Subcutaneous abdominal adipose tissue (tissue), 5 donors: ENCODE data around the gene MAPKAP1.

ENCODE experiments used
- H3K27ac ChIP-seq: one replicate; pipeline ENCODE4 v1.7.0; 2013; ENCODE audit warnings: low read depth, mild to moderate bottlenecking, inconsistent platforms, low read length, moderate library complexity
- H3K27me3 ChIP-seq, 5 donors: one replicate each; pipeline ENCODE4 v1.7.0; 2013; ENCODE audit warnings: low read length in 5 of 5, inconsistent platforms in 1 of 5; ENCODE audit not compliant: control insufficient read depth in 5 of 5, insufficient read depth in 4 of 5
- H3K36me3 ChIP-seq, 5 donors: one replicate each; pipeline ENCODE4 v1.7.0; 2013; ENCODE audit warnings: low read length in 5 of 5; ENCODE audit not compliant: control insufficient read depth in 5 of 5, insufficient read depth in 5 of 5
- H3K4me1 ChIP-seq, 5 donors: one replicate each; pipeline ENCODE4 v1.7.0; 2013; ENCODE audit warnings: low read length in 5 of 5, mild to moderate bottlenecking in 3 of 5, moderate library complexity in 1 of 5; ENCODE audit not compliant: control insufficient read depth in 5 of 5, insufficient read depth in 5 of 5
- H3K4me3 ChIP-seq, 5 donors: one replicate each; pipeline ENCODE4 v1.7.0; 2013; ENCODE audit warnings: low read length in 5 of 5, low read depth in 1 of 5
- H3K9ac ChIP-seq, 5 donors: one replicate each; pipeline ENCODE4 v1.7.0; 2013; ENCODE audit warnings: low read length in 5 of 5, mild to moderate bottlenecking in 4 of 5, moderate library complexity in 3 of 5
- H3K9me3 ChIP-seq, 5 donors: one replicate each; pipeline ENCODE4 v1.7.0; 2013; ENCODE audit warnings: low read length in 5 of 5; ENCODE audit not compliant: control insufficient read depth in 5 of 5
- donor health status: healthy.
- donor health status: healthy.
- donor health status: healthy.
- donor health status: healthy.
- donor health status: healthy.

Gene MAPKAP1

DNA sequence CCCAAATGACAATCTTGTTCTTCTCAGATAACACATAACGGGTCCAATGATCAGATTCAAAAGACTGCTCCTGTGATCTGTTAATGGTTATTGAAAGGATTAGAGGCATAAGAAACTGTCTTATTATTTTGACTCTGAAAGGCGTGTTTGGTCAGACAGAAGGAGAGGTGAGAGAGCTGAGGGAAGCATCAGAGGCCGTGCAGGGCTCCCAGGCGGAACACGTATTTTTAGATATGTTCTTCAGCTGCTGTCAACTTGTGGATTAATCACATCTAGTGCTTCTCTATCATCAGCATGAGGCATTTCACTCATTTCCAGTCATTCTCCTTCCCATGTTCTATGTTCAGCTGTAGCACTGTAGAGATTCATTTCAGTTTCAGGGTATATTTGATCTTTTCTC is 199.8 kb downstream of the MAPKAP1 start:
- H3K27ac ChIP-seq, result no peak overlapping the region
- H3K9ac ChIP-seq, result no peak overlapping the region
- peaks cover 0 to 9% (median 4%) of the 10 kb centered on the region in 5 donors for H3K4me1 ChIP-seq
- no peaks in the 10 kb centered on the region for H3K27me3 ChIP-seq
- H3K36me3 ChIP-seq, result peaks cover 0 to 14% (median 2%) of the 10 kb centered on the region in 5 donors
- H3K9me3 ChIP-seq, result no peaks in the 10 kb centered on the region
- H3K4me3 ChIP-seq, result no peak overlapping the region

GRCh38 chr9:125505988-125506438 is 201.0 kb downstream of the MAPKAP1 start:
- Histone ChIP-seq H3K27ac (no peak overlapping the region), H3K9me3 (no peaks in the 10 kb centered on the region)

GRCh38 chr9:125504616-125505015 is 202.4 kb downstream of the MAPKAP1 start:
- H3K36me3 ChIP-seq, result peaks cover 0 to 14% (median 2%) of the 10 kb centered on the region in 5 donors
- H3K4me1 ChIP-seq, result peaks cover 0 to 9% (median 4%) of the 10 kb centered on the region in 5 donors
- H3K4me3 ChIP-seq, result no peak overlapping the region
- H3K9me3 ChIP-seq, result no peaks in the 10 kb centered on the region
- no peaks in the 10 kb centered on the region for H3K27me3 ChIP-seq
- H3K9ac ChIP-seq, result no peak overlapping the region
- H3K27ac ChIP-seq, result no peak overlapping the region

More at GRCh38 chr9:125505988-125506438, 201.0 kb downstream of the MAPKAP1 start:
- Histone ChIP-seq H3K27me3 (no peaks in the 10 kb centered on the region), H3K36me3 (peaks cover 0 to 14% (median 2%) of the 10 kb centered on the region in 5 donors), H3K9ac (no peak overlapping the region), H3K4me1 (peaks cover 0 to 9% (median 4%) of the 10 kb centered on the region in 5 donors), H3K4me3 (no peak overlapping the region)

DNA sequence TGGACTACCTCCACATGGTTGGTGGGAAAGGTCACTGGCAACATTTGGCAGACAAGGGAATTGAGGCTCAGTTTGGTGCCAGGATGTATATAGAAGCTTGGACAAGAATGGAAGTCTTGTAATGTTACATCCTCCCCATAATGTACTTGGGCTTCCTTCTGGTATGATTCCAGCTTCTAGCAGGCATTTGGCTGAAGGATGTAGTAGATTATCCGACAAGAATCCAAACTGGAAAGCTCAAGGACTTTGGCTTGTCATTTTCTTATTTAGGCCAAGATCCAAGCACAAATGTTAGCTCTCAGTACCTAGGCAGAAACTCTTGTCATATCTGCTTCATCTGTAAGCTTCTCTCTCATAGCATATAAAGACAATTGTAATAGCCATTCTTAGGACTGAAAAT is 209.1 kb downstream of the MAPKAP1 start:
- Histone ChIP-seq H3K27ac (no peak overlapping the region), H3K4me3 (no peak overlapping the region), H3K4me1 (no peaks in the 10 kb centered on the region), H3K36me3 (peaks cover 0 to 5% (median under 1%) of the 10 kb centered on the region in 5 donors), H3K9ac (no peak overlapping the region), H3K27me3 (no peaks in the 10 kb centered on the region), H3K9me3 (no peaks in the 10 kb centered on the region)

- Histone ChIP-seq H3K36me3 (peaks cover 0 to 5% (median 3%) of the 10 kb centered on the region in 5 donors), H3K27ac (no peak overlapping the region), H3K9me3 (no peaks in the 10 kb centered on the region), H3K9ac (no peak overlapping the region), H3K4me1 (no peaks in the 10 kb centered on the region), H3K27me3 (no peaks in the 10 kb centered on the region), H3K4me3 (no peak overlapping the region)
Measured at GRCh38 chr9:125497478-125497877, 209.5 kb downstream of the MAPKAP1 start.

DNA sequence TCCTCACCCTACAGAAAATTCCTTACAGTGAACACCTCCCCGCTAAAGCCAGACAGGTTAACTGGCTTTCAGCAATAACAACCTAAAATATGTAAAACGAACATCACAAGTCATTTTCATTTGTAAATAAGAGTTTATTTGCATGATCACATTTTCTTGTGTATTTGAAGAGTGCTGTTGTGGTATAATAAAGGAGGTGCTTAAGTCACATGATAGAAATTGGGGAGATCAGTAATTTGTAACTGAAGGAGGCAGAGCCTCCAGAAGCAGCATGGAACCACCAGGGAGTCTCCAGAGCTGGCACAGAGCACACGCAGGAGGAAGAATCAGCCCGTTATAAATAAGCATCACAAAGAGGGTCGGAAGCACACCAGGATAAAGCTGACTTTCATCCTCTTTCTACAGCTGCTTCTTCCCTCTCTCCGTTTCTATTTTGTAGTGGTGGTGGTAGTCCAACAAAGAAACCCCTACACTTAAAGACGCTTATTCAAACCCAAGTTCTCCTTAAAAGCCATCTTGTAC is 210.6 kb downstream of the MAPKAP1 start:
- H3K27ac ChIP-seq, result no peak overlapping the region
- H3K36me3 ChIP-seq, result peaks cover 0 to 5% (median 3%) of the 10 kb centered on the region in 5 donors
- H3K4me1 ChIP-seq, result no peaks in the 10 kb centered on the region
- H3K27me3 ChIP-seq, result no peaks in the 10 kb centered on the region
- H3K9me3 ChIP-seq, result no peaks in the 10 kb centered on the region
- H3K9ac ChIP-seq, result no peak overlapping the region
- no peak overlapping the region for H3K4me3 ChIP-seq

GRCh38 chr9:125495172-125496119 is 211.6 kb downstream of the MAPKAP1 start:
- H3K27me3 ChIP-seq, result no peaks in the 10 kb centered on the region
- H3K4me3 ChIP-seq, result no peak overlapping the region
- no peak overlapping the region for H3K27ac ChIP-seq
- no peaks in the 10 kb centered on the region for H3K9me3 ChIP-seq
- H3K9ac ChIP-seq, result no peak overlapping the region
- H3K4me1 ChIP-seq, result no peaks in the 10 kb centered on the region
- peaks cover 0 to 5% (median 3%) of the 10 kb centered on the region in 5 donors for H3K36me3 ChIP-seq

DNA sequence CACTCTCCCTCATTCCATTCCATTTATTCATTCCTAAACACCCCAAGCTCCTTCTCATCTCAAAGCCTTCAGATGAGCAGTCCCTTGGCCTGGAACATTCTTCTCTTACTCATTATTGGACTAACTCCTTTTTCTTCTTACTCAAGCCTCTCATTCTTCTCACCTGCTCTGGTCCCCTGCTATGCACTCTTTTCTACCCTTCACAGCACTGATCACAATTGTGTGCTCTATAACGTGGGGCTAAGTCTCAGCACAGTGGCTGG is 212.4 kb downstream of the MAPKAP1 start:
- H3K9me3 ChIP-seq, result no peaks in the 10 kb centered on the region
- no peaks in the 10 kb centered on the region for H3K27me3 ChIP-seq
- no peaks in the 10 kb centered on the region for H3K4me1 ChIP-seq
- no peak overlapping the region for H3K4me3 ChIP-seq
- H3K9ac ChIP-seq, result no peak overlapping the region
- peaks cover 0 to 5% (median 3%) of the 10 kb centered on the region in 5 donors for H3K36me3 ChIP-seq
- H3K27ac ChIP-seq, result no peak overlapping the region

DNA sequence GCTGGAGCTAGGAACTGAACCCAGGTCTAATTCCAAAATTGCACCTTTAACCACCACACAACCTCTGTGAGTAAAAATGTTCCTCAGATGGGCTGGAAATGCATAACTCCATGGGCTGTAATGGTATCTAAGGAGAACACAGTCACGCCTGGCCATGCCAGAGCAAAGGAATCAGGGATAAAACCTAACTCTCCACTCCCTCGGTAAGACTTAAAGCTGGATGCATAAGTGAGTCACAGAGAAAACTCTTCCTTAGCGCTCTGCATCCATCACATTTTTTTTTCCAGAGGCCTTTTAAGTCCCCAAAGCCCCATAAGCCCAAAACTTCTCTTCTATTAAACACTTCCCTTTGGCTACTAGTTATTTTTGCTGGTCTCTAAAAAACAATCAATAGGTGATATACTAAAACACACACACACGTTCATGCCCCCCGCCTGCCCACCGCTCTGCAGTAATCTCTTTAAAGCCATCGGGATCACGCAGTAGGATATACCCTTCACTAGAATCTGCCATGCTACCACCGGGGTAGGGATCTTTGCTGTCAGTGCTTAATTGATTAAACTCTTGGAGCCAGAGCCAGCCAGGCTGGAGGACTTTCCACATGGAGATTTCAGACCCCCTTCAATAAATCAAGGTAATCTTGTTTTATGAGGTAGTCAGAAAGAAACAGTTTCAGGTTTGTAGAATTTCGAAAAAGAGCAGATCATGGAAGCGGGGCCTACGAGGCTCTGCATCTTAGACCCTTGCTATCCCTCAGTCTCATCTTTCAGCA is 212.9 kb downstream of the MAPKAP1 start:
- Histone ChIP-seq H3K9me3 (no peaks in the 10 kb centered on the region), H3K36me3 (peaks cover 0 to 5% (median 0%) of the 10 kb centered on the region in 5 donors), H3K4me3 (no peak overlapping the region), H3K9ac (no peak overlapping the region), H3K27me3 (no peaks in the 10 kb centered on the region), H3K4me1 (no peaks in the 10 kb centered on the region), H3K27ac (no peak overlapping the region)

- H3K27me3 ChIP-seq, result no peaks in the 10 kb centered on the region
- no peaks in the 10 kb centered on the region for H3K4me1 ChIP-seq
- peaks cover 0 to 5% (median 0%) of the 10 kb centered on the region in 5 donors for H3K36me3 ChIP-seq
- no peak overlapping the region for H3K27ac ChIP-seq
- no peaks in the 10 kb centered on the region for H3K9me3 ChIP-seq
- H3K4me3 ChIP-seq, result no peak overlapping the region
- H3K9ac ChIP-seq, result no peak overlapping the region
Measured at GRCh38 chr9:125493384-125493783, 213.6 kb downstream of the MAPKAP1 start.
